Endothelial cell of umbilical vein (primary cell): ENCODE measurements around the gene FNDC1. TPM values are rescaled to one million over a fixed set of nuclear protein-coding genes. Genes with fewer than 3 reads are reported as not detected.

Experiments
- BruUV-seq: library from RNA; stranded (reverse); fragments of 400-500 nt; replicated peaks from 2 replicates; lab custom pipeline; 2021; lab: Mats Ljungman, UMichigan
- CTCF ChIA-PET: fragments of 300-600, 350-600 bp; sonication (Branson Sonifier 250); formaldehyde crosslinking; loops from one replicate; lab custom pipeline; 2021; ENCODE audit warnings: antibody characterized with exemption, inconsistent platforms; lab: Charles Lee
- POLR2A ChIA-PET: fragments of 300-600, 350-600 bp; sonication (Branson Sonifier 250); formaldehyde crosslinking; loops from one replicate; lab custom pipeline; 2021; ENCODE audit warnings: antibody characterized with exemption, inconsistent platforms; lab: Charles Lee
- DNase-seq: peaks from one replicate; pipeline ENCODE4 v3.0.0-alpha.2; 2011; ENCODE audit warnings: low read depth, low spot score
- FAIRE-seq: peaks from 2 replicates; lab custom pipeline; 2011; peaks lifted over from hg19 to GRCh38; lab: Jason Lieb, UNC
- H2AFZ ChIP-seq: 2 replicates; pipeline ENCODE4 v1.6.0; 2012; ENCODE audit warnings: low read depth, low read length, control low read depth, inconsistent platforms
- H3K27ac ChIP-seq: 2 replicates; pipeline ENCODE4 v1.5.1; 2011; ENCODE audit warnings: low read depth, mild to moderate bottlenecking, control low read depth, low read length, moderate library complexity; ENCODE audit not compliant: insufficient read depth
- H3K27me3 ChIP-seq, 2 experiments: 2 replicates each; pipeline versions ENCODE4 v1.6.0 to v1.6.1; 2011; ENCODE audit warnings: low read length in 2 of 2, mixed read lengths in 1 of 2; ENCODE audit not compliant: control insufficient read depth in 2 of 2, insufficient read depth in 2 of 2
- H3K36me3 ChIP-seq, 2 experiments: 2 replicates in 1 of 2; 3 replicates in 1 of 2; pipeline ENCODE4 v1.5.1; 2011; ENCODE audit warnings: low read length in 2 of 2, mild to moderate bottlenecking in 1 of 2, moderate library complexity in 1 of 2; ENCODE audit not compliant: control insufficient read depth in 2 of 2, insufficient read depth in 2 of 2; ENCODE audit errors: extremely low read depth in 1 of 2
- H3K4me1 ChIP-seq: 3 replicates; pipeline ENCODE4 v1.5.1; 2011; ENCODE audit warnings: mild to moderate bottlenecking, low read length; ENCODE audit not compliant: control insufficient read depth, insufficient read depth; ENCODE audit errors: extremely low read depth
- H3K4me2 ChIP-seq: 2 replicates; pipeline ENCODE4 v1.6.1; 2011; ENCODE audit warnings: low read length, control low read depth, mixed read lengths; ENCODE audit not compliant: insufficient read depth
- H3K4me3 ChIP-seq, 3 experiments: fragments of 200-600 bp in 1 of 3; sonication (generic), shearing (Covaris generic) in 1 of 3; replicated peaks in 1 of 3; 2 replicates each; pipeline ENCODE4 v1.5.1; 2011 to 2016; ENCODE audit warnings: control low read depth in 3 of 3, low read length in 3 of 3, mild to moderate bottlenecking in 2 of 3, inconsistent platforms in 1 of 3, low read depth in 1 of 3, moderate library complexity in 1 of 3; ENCODE audit not compliant: insufficient read depth in 1 of 3
- H3K79me2 ChIP-seq: 2 replicates; pipeline ENCODE4 v1.6.0; 2012; ENCODE audit warnings: low read length, inconsistent platforms; ENCODE audit not compliant: control insufficient read depth, insufficient read depth
- H3K9ac ChIP-seq: replicated peaks from 2 replicates; pipeline ENCODE3; 2011; ENCODE audit warnings: low read length, control low read depth; ENCODE audit not compliant: insufficient read depth; ENCODE audit errors: extremely low read depth
- H3K9me1 ChIP-seq: replicated peaks from 3 replicates; pipeline ENCODE4 v1.6.0; 2011; ENCODE audit warnings: mild to moderate bottlenecking, low read length; ENCODE audit not compliant: control insufficient read depth, insufficient read depth; ENCODE audit errors: extremely low read depth
- H3K9me3 ChIP-seq: replicated peaks from 2 replicates; pipeline ENCODE4 v1.5.1; 2012; ENCODE audit warnings: low read length, inconsistent platforms; ENCODE audit not compliant: control insufficient read depth, insufficient read depth
- H4K20me1 ChIP-seq: replicated peaks from 2 replicates; pipeline ENCODE3; 2011; ENCODE audit warnings: mild to moderate bottlenecking, low read length; ENCODE audit not compliant: control insufficient read depth, insufficient read depth; ENCODE audit errors: extremely low read depth
- CTCF ChIP-seq, 2 donors: IDR thresholded peaks; 1 replicate in 1 of 2; 2 replicates in 1 of 2; pipeline ENCODE4 v1.5.1; 2011; ENCODE audit warnings: low read length in 2 of 2, mild to moderate bottlenecking in 2 of 2, moderate library complexity in 2 of 2, control low read depth in 1 of 2, inconsistent platforms in 1 of 2, low read depth in 1 of 2; ENCODE audit not compliant: insufficient read depth in 1 of 2; ENCODE audit errors: extremely low read depth in 1 of 2
- EZH2 ChIP-seq: IDR thresholded peaks from 2 replicates; pipeline ENCODE4 v1.6.1; 2012; ENCODE audit warnings: borderline replicate concordance, low read depth, mild to moderate bottlenecking, moderate library complexity, low read length, inconsistent platforms; ENCODE audit not compliant: severe bottlenecking
- FOS ChIP-seq: IDR thresholded peaks from 2 replicates; pipeline ENCODE4 v1.6.1; 2011; ENCODE audit warnings: mild to moderate bottlenecking, low read length, moderate library complexity, borderline replicate concordance; ENCODE audit not compliant: insufficient read depth
- JUN ChIP-seq: IDR thresholded peaks from 2 replicates; pipeline ENCODE4 v1.6.1; 2011; ENCODE audit warnings: borderline replicate concordance, low read depth; ENCODE audit not compliant: insufficient read length, insufficient read depth
- MYC ChIP-seq: IDR thresholded peaks from one replicate; pipeline ENCODE4 v1.6.1; 2011; ENCODE audit warnings: mild to moderate bottlenecking, low read depth, low read length
- POLR2A ChIP-seq: IDR thresholded peaks from 2 replicates; pipeline ENCODE4 v1.6.1; 2012; ENCODE audit warnings: low read depth, mild to moderate bottlenecking, control low read depth, low read length
- POLR2AphosphoS5 ChIP-seq: IDR thresholded peaks from 2 replicates; pipeline ENCODE4 v1.6.1; 2012; ENCODE audit warnings: low read depth, mild to moderate bottlenecking, control low read depth, low read length, moderate library complexity; ENCODE audit not compliant: insufficient read depth
- dilution Hi-C: fragments of 300-500 bp; cut with MboI; formaldehyde crosslinking; loops from one replicate; pipeline ENCODE4 v1.15.0; 2019; ENCODE audit warnings: low sequenced_read_pairs; ENCODE audit not compliant: extremely low pct_ligation_motif_present
- intact Hi-C: fragments of 100-400 bp; cut with micrococcal nuclease; formaldehyde crosslinking; loops from one replicate; pipeline ENCODE4 v1.10.0; 2022
- polyA plus RNA-seq, 4 experiments: library from polyadenylated mRNA; depleted of rRNA in 3 of 4; stranded (reverse) in 3 of 4; unstranded in 1 of 4; fragments of >200 nt; gene quantifications; 2 replicates each; pipeline versions ENCODE4 v1.2.1 to v1.2.3, GENCODE V29; 2011 to 2012; ENCODE audit warnings: missing spikeins in 1 of 4
- total RNA-seq: library from RNA; stranded (reverse); gene quantifications from 2 replicates; pipeline ENCODE4 v1.2.3, GENCODE V29; 2021
- TF ChIP-seq, protein P1 (sequence below): IDR thresholded peaks from 2 replicates; pipeline ENCODE4 v1.6.1; 2011; ENCODE audit not compliant: insufficient read depth, insufficient read length

The FNDC1 gene
- total and polyA plus RNA-seq, 2 donors (not counting 3 experiments of a cell fraction or from before 2014, with no cell fraction given): 0.04 TPM; not detected in 1

- H3K27me3 ChIP-seq: no peaks in the 10 kb centered on the region
- H3K4me1 ChIP-seq: no peaks in the 10 kb centered on the region
- H3K4me3 ChIP-seq: no peak overlapping the region
- POLR2A ChIA-PET: no interaction called here
- no peak overlapping the region for H3K27ac ChIP-seq
- H3K79me2 ChIP-seq: no peaks in the 10 kb centered on the region
- no peaks in the 10 kb centered on the region for H3K36me3 ChIP-seq
- peaks cover 8% of the 10 kb centered on the region for H3K9me3 ChIP-seq
- intact Hi-C loops: no loop called here
- BruUV-seq: no TSS peak
- H2AFZ ChIP-seq: no peak overlapping the region
- no peak for TF ChIP-seq CTCF (IDR thresholded peaks at IDR 0.05; ENCODE audit: extremely low read depth in 1 of 2, insufficient read depth in 1 of 2, low read depth in 1 of 2, low read length in 2 of 2)
- TF ChIP-seq POLR2A: no peak
- CTCF ChIA-PET: no interaction called here
- dilution Hi-C loops: no loop called here
- H3K9me1 ChIP-seq: no peaks in the 10 kb centered on the region
- no peak for FAIRE-seq
- DNase-seq: no peak
- no peaks in the 10 kb centered on the region for H4K20me1 ChIP-seq
- no peak overlapping the region for H3K9ac ChIP-seq
- no peak overlapping the region for H3K4me2 ChIP-seq
Measured at GRCh38 chr6:159311618-159312017, 142.4 kb downstream of the FNDC1 start.

GRCh38 chr6:159312206-159312605 is 143.0 kb downstream of the FNDC1 start:
- no peaks in the 10 kb centered on the region for H3K4me1 ChIP-seq
- DNase-seq (no peak), FAIRE-seq (no peak)
- no peak overlapping the region for H2AFZ ChIP-seq
- H3K4me3 ChIP-seq: no peak overlapping the region
- no peaks in the 10 kb centered on the region for H3K79me2 ChIP-seq
- H3K9ac ChIP-seq: no peak overlapping the region
- ChIA-PET POLR2A (no interaction called here), CTCF (no interaction called here)
- BruUV-seq: no TSS peak
- intact Hi-C loops (no loop called here), dilution Hi-C loops (no loop called here)
- H3K36me3 ChIP-seq: no peaks in the 10 kb centered on the region
- no peaks in the 10 kb centered on the region for H3K9me1 ChIP-seq
- H3K4me2 ChIP-seq: no peak overlapping the region
- H3K27ac ChIP-seq: no peak overlapping the region
- H3K9me3 ChIP-seq: peaks cover 8% of the 10 kb centered on the region
- no peaks in the 10 kb centered on the region for H4K20me1 ChIP-seq
- H3K27me3 ChIP-seq: no peaks in the 10 kb centered on the region
- TF ChIP-seq CTCF (IDR thresholded peaks at IDR 0.05; ENCODE audit: extremely low read depth in 1 of 2, insufficient read depth in 1 of 2, low read depth in 1 of 2, low read length in 2 of 2) (no peak), MYC (no peak), FOS (no peak), POLR2AphosphoS5 (no peak), JUN (no peak), EZH2 (no peak), POLR2A (no peak)
- TF ChIP-seq, protein P1, sequence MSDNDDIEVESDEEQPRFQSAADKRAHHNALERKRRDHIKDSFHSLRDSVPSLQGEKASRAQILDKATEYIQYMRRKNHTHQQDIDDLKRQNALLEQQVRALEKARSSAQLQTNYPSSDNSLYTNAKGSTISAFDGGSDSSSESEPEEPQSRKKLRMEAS: no peak
